HepG2 (cell line): Measurements from ENCODE around the gene CNGA1. TPM values are rescaled to one million over a fixed set of nuclear protein-coding genes. Genes with fewer than 3 reads are reported as not detected.

Experiments used
- ATAC-seq: fragments of 200-7000 bp; cut with Tn5 transposase; 3 replicates; pipeline ENCODE4 v1.9.1; 2020; ENCODE audit warnings: mild to moderate bottlenecking, moderate library complexity
- BruUV-seq: library from RNA; stranded (reverse); fragments of 400-500 nt; replicated peaks from 2 replicates; lab custom pipeline; 2021; lab: Mats Ljungman, UMichigan
- CTCF ChIA-PET: fragments of 300-600 bp; formaldehyde crosslinking; extraction: SDS; loops from one replicate; lab custom pipeline; 2021; ENCODE audit warnings: low total read pairs, inconsistent platforms, low intra/inter-chr PET ratio; lab: Yijun Ruan, JAX
- POLR2A ChIA-PET: fragments of 350-600 bp; sonication (Branson Sonifier 250); formaldehyde crosslinking; loops from one replicate; lab custom pipeline; 2020; ENCODE audit warnings: antibody characterized with exemption, inconsistent platforms; lab: Yijun Ruan, JAX
- DNase-seq: peaks from one replicate; pipeline ENCODE4 v3.0.0-alpha.2; 2015; ENCODE audit warnings: low spot score
- FAIRE-seq: peaks from 3 replicates; lab custom pipeline; 2011; peaks lifted over from hg19 to GRCh38; lab: Jason Lieb, UNC
- H2AFZ ChIP-seq: one replicate; pipeline ENCODE4 v1.6.1; 2011; ENCODE audit warnings: low read length, inconsistent platforms
- H3K27ac ChIP-seq: fragments of 300-600 bp; 3 replicates; pipeline ENCODE4 v1.8.0; 2011; ENCODE audit warnings: mixed run types, mild to moderate bottlenecking, mixed read lengths, low read length, inconsistent platforms; ENCODE audit not compliant: insufficient read depth; ENCODE audit errors: extremely low read length
- H3K27me3 ChIP-seq, 2 experiments: fragments of 200-600 bp in 1 of 2; 2 replicates in 1 of 2; 3 replicates in 1 of 2; pipeline versions ENCODE4 v1.6.0 to v1.8.0; 2011; ENCODE audit warnings: low read length in 2 of 2, mild to moderate bottlenecking in 2 of 2, moderate library complexity in 2 of 2, inconsistent platforms in 1 of 2; ENCODE audit not compliant: insufficient read depth in 2 of 2, control insufficient read depth in 1 of 2
- H3K36me3 ChIP-seq, 2 experiments: fragments of 200-600 bp in 1 of 2; replicated peaks in 1 of 2; 2 replicates in 1 of 2; 3 replicates in 1 of 2; pipeline versions ENCODE4 v1.5.1 to v1.8.0; 2011; ENCODE audit warnings: low read length in 2 of 2, inconsistent platforms in 1 of 2; ENCODE audit not compliant: insufficient read depth in 2 of 2, control insufficient read depth in 1 of 2
- H3K4me1 ChIP-seq: 2 replicates; pipeline ENCODE4 v1.5.1; 2012; ENCODE audit warnings: low read length, inconsistent platforms; ENCODE audit not compliant: insufficient read depth
- H3K4me2 ChIP-seq: 2 replicates; pipeline ENCODE4 v1.6.0; 2011; ENCODE audit warnings: low read depth, low read length, inconsistent platforms
- H3K4me3 ChIP-seq, 3 experiments: fragments of 200-600 bp in 1 of 3; sonication (generic), shearing (Covaris generic) in 1 of 3; replicated peaks in 1 of 3; 2 replicates each; pipeline ENCODE4 v1.5.1; 2011 to 2016; ENCODE audit warnings: low read length in 3 of 3, inconsistent platforms in 2 of 3, low read depth in 2 of 3, mild to moderate bottlenecking in 2 of 3, control low read depth in 1 of 3, mixed read lengths in 1 of 3; ENCODE audit not compliant: insufficient read depth in 1 of 3
- H3K79me2 ChIP-seq: one replicate; pipeline ENCODE4 v1.6.1; 2011; ENCODE audit warnings: low read length, inconsistent platforms; ENCODE audit not compliant: insufficient read depth
- H3K9ac ChIP-seq: 2 replicates; pipeline ENCODE4 v1.6.0; 2011; ENCODE audit warnings: mild to moderate bottlenecking, low read depth, low read length, inconsistent platforms; ENCODE audit not compliant: insufficient read depth
- H3K9me3 ChIP-seq: 2 replicates; pipeline ENCODE4 v1.5.1; 2012; ENCODE audit warnings: mild to moderate bottlenecking, low read length
- H4K20me1 ChIP-seq: 2 replicates; pipeline ENCODE4 v1.6.0; 2011; ENCODE audit warnings: inconsistent platforms, mild to moderate bottlenecking, low read length, moderate library complexity; ENCODE audit not compliant: insufficient read depth
- DNMT3B ChIP-seq: conservative IDR thresholded peaks from 2 replicates; pipeline ENCODE4 v1.6.1; 2016; ENCODE audit warnings: missing biosample characterization, control low read depth
- GLI4 ChIP-seq: sonication (generic); formaldehyde crosslinking; IDR thresholded peaks from 2 replicates; pipeline ENCODE4 v1.5.1; 2020; ENCODE audit warnings: missing genetic modification reagents, mild to moderate bottlenecking, moderate library complexity, borderline replicate concordance
- HNRNPLL ChIP-seq: fragments of 200-400 bp; formaldehyde crosslinking; IDR thresholded peaks from 2 replicates; pipeline ENCODE4 v1.6.1; 2017; ENCODE audit warnings: mild to moderate bottlenecking, low read depth, low read length; ENCODE audit not compliant: poor library complexity, severe bottlenecking
- KAT7 ChIP-seq: IDR thresholded peaks from 2 replicates; pipeline ENCODE4 v1.6.1; 2018; ENCODE audit warnings: borderline replicate concordance, missing compliant biosample characterization
- KLF15 ChIP-seq: sonication (generic); formaldehyde crosslinking; IDR thresholded peaks from 2 replicates; pipeline ENCODE4 v1.8.1; 2023; ENCODE audit warnings: borderline replicate concordance, mild to moderate bottlenecking, inconsistent platforms, missing genetic modification reagents, mixed read lengths
- LBX2 ChIP-seq: sonication (generic); formaldehyde crosslinking; IDR thresholded peaks from 2 replicates; pipeline ENCODE4 v1.5.0; 2020; ENCODE audit warnings: missing genetic modification reagents, mild to moderate bottlenecking, borderline replicate concordance
- LCORL ChIP-seq, 2 experiments: fragments of 450-650 bp in 1 of 2; sonication (generic) in 1 of 2; formaldehyde crosslinking in 1 of 2; IDR thresholded peaks; 2 replicates each; pipeline versions ENCODE4 v1.5.0 to v1.6.1; 2017 to 2020; ENCODE audit warnings: antibody characterized with exemption in 1 of 2, missing genetic modification reagents in 1 of 2
- MXD4 ChIP-seq: IDR thresholded peaks from 2 replicates; pipeline ENCODE4 v1.6.1; 2016; ENCODE audit warnings: mild to moderate bottlenecking, missing biosample characterization, missing genetic modification reagents
- POLR2AphosphoS5 ChIP-seq: IDR thresholded peaks from 2 replicates; pipeline ENCODE4 v1.6.1; 2012; ENCODE audit warnings: low read depth, low read length
- SKI ChIP-seq: fragments of 450-650 bp; IDR thresholded peaks from one replicate; pipeline ENCODE4 v1.6.1; 2018; ENCODE audit warnings: mild to moderate bottlenecking; ENCODE audit not compliant: partially characterized antibody
- ZEB1 ChIP-seq: IDR thresholded peaks from 2 replicates; pipeline ENCODE4 v1.6.1; 2012; ENCODE audit warnings: mild to moderate bottlenecking, low read depth, inconsistent platforms; ENCODE audit not compliant: insufficient replicate concordance
- ZNF121 ChIP-seq: sonication (generic); formaldehyde crosslinking; IDR thresholded peaks from 2 replicates; pipeline ENCODE4 v1.5.0; 2020; ENCODE audit warnings: mild to moderate bottlenecking, missing genetic modification reagents
- ZNF260 ChIP-seq: sonication (generic); formaldehyde crosslinking; IDR thresholded peaks from 2 replicates; pipeline ENCODE4 v1.4.0; 2020; ENCODE audit warnings: missing genetic modification reagents, low read depth, mild to moderate bottlenecking, borderline replicate concordance
- ZNF33A ChIP-seq: sonication (generic); formaldehyde crosslinking; IDR thresholded peaks from 2 replicates; pipeline ENCODE4 v1.5.1; 2020; ENCODE audit warnings: missing genetic modification reagents, mild to moderate bottlenecking, moderate library complexity, borderline replicate concordance
- WGBS: methylation state at CpG from one replicate; pipeline ENCODE4 v1.1.6; 2017; ENCODE audit warnings: low lambda C conversion rate; 5-methylcytosine and 5-hydroxymethylcytosine counted together
- in situ Hi-C: cut with HindIII; loops from 2 replicates; pipeline ENCODE4 v1.10.0; 2017; ENCODE audit warnings: low pct_unique_long_range_greater_than_20kb; ENCODE audit not compliant: extremely low pct_ligation_motif_present
- intact Hi-C: fragments of 100-400 bp; cut with micrococcal nuclease; formaldehyde crosslinking; loops from one replicate; pipeline ENCODE4 v1.10.0; 2022; ENCODE audit not compliant: unreplicated experiment
- polyA plus RNA-seq, 8 experiments: library from polyadenylated mRNA; depleted of rRNA in 3 of 8; stranded (reverse) in 7 of 8; unstranded in 1 of 8; fragments of >200 nt; fragmentation: Illumina TruSeq in 4 of 8; extraction: Trizol in 4 of 8; gene quantifications; 2 replicates each; pipeline versions ENCODE4 v1.2.1 to v1.2.3, GENCODE V29; 2011 to 2016; ENCODE audit warnings: low read depth in 4 of 8, missing spikeins in 1 of 8, mixed read lengths in 1 of 8; ENCODE audit not compliant: insufficient read depth in 1 of 8
- total RNA-seq, 5 experiments: library from RNA; depleted of rRNA; stranded (reverse); fragments of >200 nt; fragmentation: Illumina TruSeq; extraction: Trizol; gene quantifications; 2 replicates each; pipeline ENCODE4 v1.2.3, GENCODE V29; 2016; ENCODE audit warnings: low read depth in 1 of 5

The CNGA1 gene
- total and polyA plus RNA-seq, 2 of the 13 experiments (the other 11 are each of a cell fraction or from before 2014, with no cell fraction given): 0.22 to 0.40 TPM

GRCh38 chr4:48046059-48046458, 29.6 kb upstream of the CNGA1 start:
- FAIRE-seq (no peak), DNase-seq (no peak), ATAC-seq (no peak)
- H3K36me3 ChIP-seq: no peaks in the 10 kb centered on the region
- intact Hi-C loops: no loop called here
- H3K27ac ChIP-seq: no peak overlapping the region
- peaks cover 0 to 1% of the 10 kb centered on the region in 2 experiments; a peak in 3 of 5 replicates for H3K27me3 ChIP-seq
- TF ChIP-seq KLF15 (CRISPR knock-in tag) (no peak), DNMT3B (CRISPR knock-in tag) (no peak), GLI4 (CRISPR knock-in tag) (no peak), ZNF260 (CRISPR knock-in tag) (no peak), MXD4 (CRISPR knock-in tag) (no peak), ZEB1 (no peak), POLR2AphosphoS5 (no peak), LCORL (IDR thresholded peaks at IDR 0.05) (no peak), LCORL (CRISPR knock-in tag; IDR thresholded peaks at IDR 0.05) (no peak), HNRNPLL (no peak), ZNF121 (CRISPR knock-in tag) (no peak), LBX2 (CRISPR knock-in tag) (no peak), KAT7 (no peak), ZNF33A (no peak), SKI (no peak)
- H3K9ac ChIP-seq: no peak overlapping the region
- BruUV-seq: no TSS peak
- 65% methylated on average over 3 of the region's 3 CpGs for WGBS
- no peak overlapping the region for H2AFZ ChIP-seq
- H4K20me1 ChIP-seq: no peaks in the 10 kb centered on the region
- no peak overlapping the region for H3K4me2 ChIP-seq
- in situ Hi-C loops: no loop called here
- ChIA-PET POLR2A (no interaction called here), CTCF (no interaction called here)
- H3K79me2 ChIP-seq: no peaks in the 10 kb centered on the region
- no peak overlapping the region for H3K4me3 ChIP-seq
- no peaks in the 10 kb centered on the region for H3K9me3 ChIP-seq
- peaks cover 42% of the 10 kb centered on the region for H3K4me1 ChIP-seq
